ENCODE measurements around the gene AUTS2.
A peak's percentile ranks its signal among the peaks of the same experiment; 100 is the strongest.

The AUTS2 gene

GRCh38 chr7:70421319-70421718 lies 823.0 kb downstream of the AUTS2 start:
- no peak for TF ChIP-seq L3MBTL2 (conservative IDR thresholded peaks at IDR 0.05)
- no peak for TF ChIP-seq HDGF (IDR thresholded peaks at IDR 0.05; ENCODE audit: borderline replicate concordance)
- no peak for TF ChIP-seq LEF1 (IDR thresholded peaks at IDR 0.05; ENCODE audit: borderline replicate concordance)
- TF ChIP-seq SUZ12 (IDR thresholded peaks at IDR 0.05), result no peak
- TF ChIP-seq PKNOX1 (IDR thresholded peaks at IDR 0.05), result no peak
- no peak for TF ChIP-seq FOXK2 (IDR thresholded peaks at IDR 0.05)
- TF ChIP-seq ZNF384 (IDR thresholded peaks at IDR 0.05), result no peak
- no peak for TF ChIP-seq FOXM1 (IDR thresholded peaks at IDR 0.05; ENCODE audit: borderline replicate concordance)
- no peak for TF ChIP-seq TARDBP (IDR thresholded peaks at IDR 0.05)
- TF ChIP-seq CTBP1 (IDR thresholded peaks at IDR 0.05; ENCODE audit: borderline replicate concordance), result no peak
- no peak for TF ChIP-seq NFRKB (IDR thresholded peaks at IDR 0.05)
- TF ChIP-seq BHLHE40 (IDR thresholded peaks at IDR 0.05; ENCODE audit: borderline replicate concordance), result no peak
- TF ChIP-seq ARNT (IDR thresholded peaks at IDR 0.05), result no peak
- no peak for TF ChIP-seq FOXA1 (IDR thresholded peaks at IDR 0.05)
- ChIA-PET CTCF (no interaction called here), POLR2A (no interaction called here)
- DNase-seq (ENCODE audit: extremely low spot score), result no peak

- POLR2A ChIA-PET, result no interaction called here
Measured at GRCh38 chr7:70426249-70426880, 828.1 kb downstream of the AUTS2 start.

GRCh38 chr7:70432567-70433001 lies 834.3 kb downstream of the AUTS2 start:
- ChIA-PET CTCF (interaction anchor here (1.4 kb wide), 1 partner anchor 266 kb away, joined by 4 read pairs; no protein-coding TSS in a partner anchor), POLR2A (interaction anchor here (1.1 kb wide), 1 partner anchor 14 kb away, joined by 3 read pairs; no protein-coding TSS in a partner anchor)
- TF ChIP-seq CTBP1 (IDR thresholded peaks at IDR 0.05; ENCODE audit: borderline replicate concordance) (peak; percentile 83; the same call in 1 of the 2 replicates), HDGF (IDR thresholded peaks at IDR 0.05; ENCODE audit: borderline replicate concordance) (no peak), FOXA1 (IDR thresholded peaks at IDR 0.05) (no peak), SP1 (IDR thresholded peaks at IDR 0.05) (no peak), LEF1 (IDR thresholded peaks at IDR 0.05; ENCODE audit: borderline replicate concordance) (no peak), NFRKB (IDR thresholded peaks at IDR 0.05) (no peak), L3MBTL2 (conservative IDR thresholded peaks at IDR 0.05) (0 out of 2 replicates have a peak, but pooled peaks have one; percentile 20), ARNT (IDR thresholded peaks at IDR 0.05) (peak; percentile 38; the same call in 1 of the 2 replicates), TARDBP (IDR thresholded peaks at IDR 0.05) (no peak), FOXK2 (IDR thresholded peaks at IDR 0.05) (no peak), FOXM1 (IDR thresholded peaks at IDR 0.05; ENCODE audit: borderline replicate concordance) (no peak), BHLHE40 (IDR thresholded peaks at IDR 0.05; ENCODE audit: borderline replicate concordance) (no peak), SUZ12 (IDR thresholded peaks at IDR 0.05) (no peak), ELF4 (IDR thresholded peaks at IDR 0.05) (no peak), ZNF384 (IDR thresholded peaks at IDR 0.05) (no peak), PKNOX1 (IDR thresholded peaks at IDR 0.05) (peak; percentile 98)
- peak; percentile 76 for DNase-seq (ENCODE audit: extremely low spot score)

More at GRCh38 chr7:70426249-70426880, 828.1 kb downstream of the AUTS2 start:
- no peak for DNase-seq (ENCODE audit: extremely low spot score)
- CTCF ChIA-PET, result interaction anchor here (0.7 kb wide), 1 partner anchor 9 kb away, joined by 3 read pairs; no protein-coding TSS in a partner anchor
- TF ChIP-seq SP1 (IDR thresholded peaks at IDR 0.05) (no peak), HDGF (IDR thresholded peaks at IDR 0.05; ENCODE audit: borderline replicate concordance) (no peak), ZNF384 (IDR thresholded peaks at IDR 0.05) (no peak)

- ChIA-PET POLR2A (no interaction called here), CTCF (no interaction called here)
- TF ChIP-seq TARDBP (IDR thresholded peaks at IDR 0.05) (no peak), SUZ12 (IDR thresholded peaks at IDR 0.05) (no peak), LEF1 (IDR thresholded peaks at IDR 0.05; ENCODE audit: borderline replicate concordance) (no peak), ZNF384 (IDR thresholded peaks at IDR 0.05) (no peak), L3MBTL2 (conservative IDR thresholded peaks at IDR 0.05) (no peak), FOXM1 (IDR thresholded peaks at IDR 0.05; ENCODE audit: borderline replicate concordance) (no peak), FOXA1 (IDR thresholded peaks at IDR 0.05) (no peak), HDGF (IDR thresholded peaks at IDR 0.05; ENCODE audit: borderline replicate concordance) (no peak)
- DNase-seq (ENCODE audit: extremely low spot score), result no peak
Measured at GRCh38 chr7:70434376-70434775, 836.1 kb downstream of the AUTS2 start.

GRCh38 chr7:70434821-70435220 lies 836.5 kb downstream of the AUTS2 start:
- TF ChIP-seq L3MBTL2 (conservative IDR thresholded peaks at IDR 0.05), result no peak
- no peak for TF ChIP-seq FOXM1 (IDR thresholded peaks at IDR 0.05; ENCODE audit: borderline replicate concordance)
- TF ChIP-seq FOXA1 (IDR thresholded peaks at IDR 0.05), result no peak
- no peak for TF ChIP-seq HDGF (IDR thresholded peaks at IDR 0.05; ENCODE audit: borderline replicate concordance)
- no peak for TF ChIP-seq PKNOX1 (IDR thresholded peaks at IDR 0.05)
- TF ChIP-seq SUZ12 (IDR thresholded peaks at IDR 0.05), result no peak
- TF ChIP-seq ELF4 (IDR thresholded peaks at IDR 0.05), result no peak
- no peak for TF ChIP-seq TARDBP (IDR thresholded peaks at IDR 0.05)
- TF ChIP-seq NFRKB (IDR thresholded peaks at IDR 0.05), result no peak
- no peak for TF ChIP-seq FOXK2 (IDR thresholded peaks at IDR 0.05)
- no peak for TF ChIP-seq ZNF384 (IDR thresholded peaks at IDR 0.05)
- TF ChIP-seq BHLHE40 (IDR thresholded peaks at IDR 0.05; ENCODE audit: borderline replicate concordance), result no peak
- no peak for TF ChIP-seq ARNT (IDR thresholded peaks at IDR 0.05)
- no peak for TF ChIP-seq CTBP1 (IDR thresholded peaks at IDR 0.05; ENCODE audit: borderline replicate concordance)
- TF ChIP-seq SP1 (IDR thresholded peaks at IDR 0.05), result no peak
- TF ChIP-seq LEF1 (IDR thresholded peaks at IDR 0.05; ENCODE audit: borderline replicate concordance), result no peak
- POLR2A ChIA-PET, result no interaction called here
- CTCF ChIA-PET, result no interaction called here
- no peak for DNase-seq (ENCODE audit: extremely low spot score)

- DNase-seq (ENCODE audit: extremely low spot score), result no peak
- POLR2A ChIA-PET, result no interaction called here
- TF ChIP-seq CTBP1 (IDR thresholded peaks at IDR 0.05; ENCODE audit: borderline replicate concordance) (no peak), ARNT (IDR thresholded peaks at IDR 0.05) (no peak), TARDBP (IDR thresholded peaks at IDR 0.05) (no peak), ELF4 (IDR thresholded peaks at IDR 0.05) (no peak), BHLHE40 (IDR thresholded peaks at IDR 0.05; ENCODE audit: borderline replicate concordance) (no peak), NFRKB (IDR thresholded peaks at IDR 0.05) (no peak), SP1 (IDR thresholded peaks at IDR 0.05) (no peak), PKNOX1 (IDR thresholded peaks at IDR 0.05) (no peak), SUZ12 (IDR thresholded peaks at IDR 0.05) (no peak), FOXM1 (IDR thresholded peaks at IDR 0.05; ENCODE audit: borderline replicate concordance) (no peak), FOXA1 (IDR thresholded peaks at IDR 0.05) (no peak), L3MBTL2 (conservative IDR thresholded peaks at IDR 0.05) (no peak), FOXK2 (IDR thresholded peaks at IDR 0.05) (no peak), HDGF (IDR thresholded peaks at IDR 0.05; ENCODE audit: borderline replicate concordance) (no peak), LEF1 (IDR thresholded peaks at IDR 0.05; ENCODE audit: borderline replicate concordance) (no peak), ZNF384 (IDR thresholded peaks at IDR 0.05) (no peak)
- CTCF ChIA-PET, result no interaction called here
Measured at GRCh38 chr7:70435634-70436033, 837.4 kb downstream of the AUTS2 start.
